ENCODE data around the gene SLAIN1.

DNA sequence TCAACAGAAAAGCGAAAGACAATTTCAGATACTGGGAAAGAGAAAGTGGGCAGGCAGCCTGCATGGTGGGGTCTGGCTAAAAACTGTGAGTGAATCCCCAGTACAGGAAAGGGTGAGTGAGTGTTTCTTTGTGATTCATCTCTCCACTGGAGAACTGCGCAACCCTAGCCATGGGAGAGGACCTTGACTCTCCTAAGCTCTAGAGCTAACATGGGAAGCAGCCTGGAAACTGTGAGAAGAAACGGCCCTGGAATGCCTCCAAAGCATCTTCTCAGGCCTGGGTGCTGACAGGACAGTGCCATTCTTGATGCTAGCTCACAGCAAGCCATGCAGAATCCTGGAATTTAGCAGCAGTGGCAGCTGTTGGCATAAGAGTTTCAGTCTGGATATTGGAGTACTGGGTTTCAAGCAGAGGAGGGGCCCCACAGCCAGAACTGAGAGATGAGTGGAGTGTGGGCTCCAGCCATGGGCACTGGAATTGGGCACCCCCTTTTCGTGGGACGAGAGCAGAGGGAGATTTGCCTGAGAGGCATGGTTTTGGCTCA is 18.7 kb upstream of the SLAIN1 start:
- TF ChIP-seq, protein P1, sequence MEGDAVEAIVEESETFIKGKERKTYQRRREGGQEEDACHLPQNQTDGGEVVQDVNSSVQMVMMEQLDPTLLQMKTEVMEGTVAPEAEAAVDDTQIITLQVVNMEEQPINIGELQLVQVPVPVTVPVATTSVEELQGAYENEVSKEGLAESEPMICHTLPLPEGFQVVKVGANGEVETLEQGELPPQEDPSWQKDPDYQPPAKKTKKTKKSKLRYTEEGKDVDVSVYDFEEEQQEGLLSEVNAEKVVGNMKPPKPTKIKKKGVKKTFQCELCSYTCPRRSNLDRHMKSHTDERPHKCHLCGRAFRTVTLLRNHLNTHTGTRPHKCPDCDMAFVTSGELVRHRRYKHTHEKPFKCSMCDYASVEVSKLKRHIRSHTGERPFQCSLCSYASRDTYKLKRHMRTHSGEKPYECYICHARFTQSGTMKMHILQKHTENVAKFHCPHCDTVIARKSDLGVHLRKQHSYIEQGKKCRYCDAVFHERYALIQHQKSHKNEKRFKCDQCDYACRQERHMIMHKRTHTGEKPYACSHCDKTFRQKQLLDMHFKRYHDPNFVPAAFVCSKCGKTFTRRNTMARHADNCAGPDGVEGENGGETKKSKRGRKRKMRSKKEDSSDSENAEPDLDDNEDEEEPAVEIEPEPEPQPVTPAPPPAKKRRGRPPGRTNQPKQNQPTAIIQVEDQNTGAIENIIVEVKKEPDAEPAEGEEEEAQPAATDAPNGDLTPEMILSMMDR (IDR thresholded peaks at IDR 0.05), result no peak
- TF ChIP-seq POLR2A (IDR thresholded peaks at IDR 0.05), result no peak
- no peak for TF ChIP-seq POLR2AphosphoS5 (IDR thresholded peaks at IDR 0.05)
- no peak for TF ChIP-seq EP300 (IDR thresholded peaks at IDR 0.05)

Data from sigmoid colon (tissue), 4 donors.